ENCODE results near the gene SLC24A4.

Gene SLC24A4

GRCh38 chr14:92461891-92462290 is 138.9 kb downstream of the SLC24A4 start:
- no peak for DNase-seq
- in situ Hi-C loops (cut with MboI; ENCODE audit: low pct_unique_long_range_greater_than_20kb, low sequenced_read_pairs) = no loop called here

- no peak for DNase-seq
- in situ Hi-C loops (cut with MboI; ENCODE audit: low pct_unique_long_range_greater_than_20kb, low sequenced_read_pairs) = no loop called here
Observed at GRCh38 chr14:92462568-92462967, 139.6 kb downstream of the SLC24A4 start.

GRCh38 chr14:92463141-92463540 is 140.2 kb downstream of the SLC24A4 start:
- in situ Hi-C loops (cut with MboI; ENCODE audit: low pct_unique_long_range_greater_than_20kb, low sequenced_read_pairs) = no loop called here

GRCh38 chr14:92464156-92464555 is 141.2 kb downstream of the SLC24A4 start:
- in situ Hi-C loops (cut with MboI; ENCODE audit: low pct_unique_long_range_greater_than_20kb, low sequenced_read_pairs) = no loop called here
- DNase-seq = no peak

More at GRCh38 chr14:92463141-92463540, 140.2 kb downstream of the SLC24A4 start:
- no peak for DNase-seq

GRCh38 chr14:92464716-92465115 is 141.8 kb downstream of the SLC24A4 start:
- no peak for DNase-seq
- in situ Hi-C loops (cut with MboI; ENCODE audit: low pct_unique_long_range_greater_than_20kb, low sequenced_read_pairs) = no loop called here

GRCh38 chr14:92465353-92466055 is 142.5 kb downstream of the SLC24A4 start:
- in situ Hi-C loops (cut with MboI; ENCODE audit: low pct_unique_long_range_greater_than_20kb, low sequenced_read_pairs) = no loop called here
- no peak for DNase-seq

GRCh38 chr14:92466059-92466458 is 143.1 kb downstream of the SLC24A4 start:
- no peak for DNase-seq
- in situ Hi-C loops (cut with MboI; ENCODE audit: low pct_unique_long_range_greater_than_20kb, low sequenced_read_pairs) = no loop called here

GRCh38 chr14:92469515-92469914 is 146.6 kb downstream of the SLC24A4 start:
- DNase-seq = no peak
- in situ Hi-C loops (cut with MboI; ENCODE audit: low pct_unique_long_range_greater_than_20kb, low sequenced_read_pairs) = no loop called here

- in situ Hi-C loops (cut with MboI; ENCODE audit: low pct_unique_long_range_greater_than_20kb, low sequenced_read_pairs) = no loop called here
- DNase-seq = no peak
Observed at GRCh38 chr14:92470215-92470614, 147.2 kb downstream of the SLC24A4 start.

- in situ Hi-C loops (cut with MboI; ENCODE audit: low pct_unique_long_range_greater_than_20kb, low sequenced_read_pairs) = no loop called here
- DNase-seq = no peak
Observed at GRCh38 chr14:92470811-92471210, 147.8 kb downstream of the SLC24A4 start.

GRCh38 chr14:92471919-92472318 is 149.0 kb downstream of the SLC24A4 start:
- in situ Hi-C loops (cut with MboI; ENCODE audit: low pct_unique_long_range_greater_than_20kb, low sequenced_read_pairs) = no loop called here
- DNase-seq = no peak

GRCh38 chr14:92472860-92473259 is 149.9 kb downstream of the SLC24A4 start:
- DNase-seq = peak; percentile 56
- in situ Hi-C loops (cut with MboI; ENCODE audit: low pct_unique_long_range_greater_than_20kb, low sequenced_read_pairs) = no loop called here

GRCh38 chr14:92473261-92473968 is 150.4 kb downstream of the SLC24A4 start:
- DNase-seq = no peak
- in situ Hi-C loops (cut with MboI; ENCODE audit: low pct_unique_long_range_greater_than_20kb, low sequenced_read_pairs) = no loop called here

- DNase-seq = no peak
- in situ Hi-C loops (cut with MboI; ENCODE audit: low pct_unique_long_range_greater_than_20kb, low sequenced_read_pairs) = no loop called here
Observed at GRCh38 chr14:92473969-92474535, 151.1 kb downstream of the SLC24A4 start.

- in situ Hi-C loops (cut with MboI; ENCODE audit: low pct_unique_long_range_greater_than_20kb, low sequenced_read_pairs) = no loop called here
- DNase-seq = no peak
Observed at GRCh38 chr14:92475037-92475436, 152.1 kb downstream of the SLC24A4 start.

GRCh38 chr14:92475451-92476187 is 152.7 kb downstream of the SLC24A4 start:
- peak; percentile 42 for DNase-seq
- in situ Hi-C loops (cut with MboI; ENCODE audit: low pct_unique_long_range_greater_than_20kb, low sequenced_read_pairs) = no loop called here

GRCh38 chr14:92480856-92481255 is 157.9 kb downstream of the SLC24A4 start:
- DNase-seq = no peak
- in situ Hi-C loops (cut with MboI; ENCODE audit: low pct_unique_long_range_greater_than_20kb, low sequenced_read_pairs) = no loop called here

- in situ Hi-C loops (cut with MboI; ENCODE audit: low pct_unique_long_range_greater_than_20kb, low sequenced_read_pairs) = no loop called here
- no peak for DNase-seq
Observed at GRCh38 chr14:92481386-92481785, 158.4 kb downstream of the SLC24A4 start.

GRCh38 chr14:92481811-92482555 is 159.0 kb downstream of the SLC24A4 start:
- no peak for DNase-seq

More at GRCh38 chr14:92481811-92482555, 159.0 kb downstream of the SLC24A4 start:
- in situ Hi-C loops (cut with MboI; ENCODE audit: low pct_unique_long_range_greater_than_20kb, low sequenced_read_pairs) = no loop called here

All from KBM-7 (cell line).